Breast epithelium (tissue), 4 donors: ENCODE measurements around the gene ZDHHC6. TPM values are rescaled to one million over a fixed set of nuclear protein-coding genes. Genes with fewer than 3 reads are reported as not detected.
"Not testable (repeated sequence)": the region's sequence is repeated elsewhere in the genome, so short reads cannot be mapped to it uniquely, and the experiment has no call there.

Experiments used
- DNase-seq, 2 donors: peaks; one replicate each; pipeline ENCODE4 v3.0.0-alpha.2; 2019; ENCODE audit warnings: low spot score in 2 of 2
- H3K27ac ChIP-seq, 2 donors: fragments of 200-600 bp; sonication (generic) in 1 of 2; one replicate each; pipeline ENCODE4 v1.5.1; 2016 to 2019; ENCODE audit warnings: mild to moderate bottlenecking in 1 of 2
- H3K27me3 ChIP-seq, 2 donors: fragments of 200-600 bp; sonication (generic) in 1 of 2; one replicate each; pipeline versions ENCODE4 v1.5.1 to v1.6.0; 2017 to 2019; ENCODE audit warnings: control low read depth in 1 of 2, mild to moderate bottlenecking in 1 of 2
- H3K36me3 ChIP-seq: fragments of 200-600 bp; one replicate; pipeline ENCODE4 v1.5.1; 2019
- H3K4me1 ChIP-seq, 2 donors: fragments of 200-600 bp; sonication (generic); one replicate each; pipeline ENCODE4 v1.5.1; 2016 to 2019; ENCODE audit warnings: control low read depth in 1 of 2
- H3K4me3 ChIP-seq, 3 donors: fragments of 200-600 bp; sonication (generic); 1 replicate in 2 of 3; 2 replicates in 1 of 3; pipeline ENCODE4 v1.5.1; 2016 to 2019; ENCODE audit warnings: mild to moderate bottlenecking in 3 of 3, moderate library complexity in 2 of 3
- H3K9me3 ChIP-seq, 2 donors: fragments of 200-600 bp; sonication (generic) in 1 of 2; one replicate each; pipeline ENCODE4 v1.5.1; 2016 to 2019; ENCODE audit warnings: control low read depth in 1 of 2
- POLR2A ChIP-seq: fragments of 450-650 bp; IDR thresholded peaks from one replicate; pipeline ENCODE4 v1.6.1; 2016; ENCODE audit warnings: antibody characterized with exemption, mild to moderate bottlenecking, moderate library complexity
- POLR2AphosphoS5 ChIP-seq, 3 donors: sonication (generic); formaldehyde crosslinking; IDR thresholded peaks; one replicate each; pipeline ENCODE4 v1.6.1; 2017; ENCODE audit warnings: antibody characterized with exemption in 3 of 3
- intact Hi-C: fragments of 100-400 bp; cut with DNase I; formaldehyde crosslinking; loops from one replicate; pipeline ENCODE4 v1.15.1; 2023; ENCODE audit warnings: low total_unique reads
- total RNA-seq, 3 donors: library from RNA; depleted of rRNA; stranded (reverse); fragments of >200 nt; gene quantifications; one replicate each; pipeline ENCODE4 v1.1.0, GENCODE V29; 2016
- TF ChIP-seq, protein P1 (sequence below), 3 donors: fragments of 450-650 bp; IDR thresholded peaks; one replicate each; pipeline ENCODE4 v1.5.1; 2016 to 2017; ENCODE audit warnings: antibody characterized with exemption in 3 of 3, mild to moderate bottlenecking in 3 of 3, moderate library complexity in 3 of 3

ZDHHC6 gene
- total RNA-seq, 3 donors from 2014 or later: 27.4 to 34.5 (median 32.1) TPM

DNA sequence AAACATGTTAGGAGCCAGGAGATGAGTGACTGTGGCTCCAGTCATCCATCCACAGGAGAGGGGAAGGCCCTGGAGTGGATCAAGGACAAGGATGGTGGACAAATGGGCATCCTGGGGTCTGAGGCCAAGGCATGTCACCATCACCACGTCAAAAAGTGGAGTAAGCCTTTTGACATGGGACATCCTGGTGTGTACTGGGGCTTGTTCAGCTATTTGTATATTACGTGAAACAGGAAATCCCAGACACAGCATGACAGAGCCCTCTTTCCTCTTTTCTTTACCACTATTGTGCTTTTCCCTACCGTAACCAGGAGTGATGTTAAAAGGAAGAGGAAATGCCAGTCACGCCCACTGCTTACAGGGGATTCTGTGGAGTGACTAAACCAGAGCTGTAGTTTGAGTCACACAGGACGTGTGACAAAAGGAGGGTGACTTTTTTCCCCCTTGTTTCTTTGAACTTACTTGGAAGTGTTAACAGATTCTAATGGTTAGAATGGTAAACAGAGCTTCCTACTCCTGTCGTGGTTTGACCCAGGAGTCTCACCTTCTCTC is 57.4 kb downstream of the ZDHHC6 start:
- no peaks in the 10 kb centered on the region for H3K9me3 ChIP-seq
- no peaks in the 10 kb centered on the region for H3K4me1 ChIP-seq
- TF ChIP-seq POLR2A: no peak
- TF ChIP-seq, protein P1, sequence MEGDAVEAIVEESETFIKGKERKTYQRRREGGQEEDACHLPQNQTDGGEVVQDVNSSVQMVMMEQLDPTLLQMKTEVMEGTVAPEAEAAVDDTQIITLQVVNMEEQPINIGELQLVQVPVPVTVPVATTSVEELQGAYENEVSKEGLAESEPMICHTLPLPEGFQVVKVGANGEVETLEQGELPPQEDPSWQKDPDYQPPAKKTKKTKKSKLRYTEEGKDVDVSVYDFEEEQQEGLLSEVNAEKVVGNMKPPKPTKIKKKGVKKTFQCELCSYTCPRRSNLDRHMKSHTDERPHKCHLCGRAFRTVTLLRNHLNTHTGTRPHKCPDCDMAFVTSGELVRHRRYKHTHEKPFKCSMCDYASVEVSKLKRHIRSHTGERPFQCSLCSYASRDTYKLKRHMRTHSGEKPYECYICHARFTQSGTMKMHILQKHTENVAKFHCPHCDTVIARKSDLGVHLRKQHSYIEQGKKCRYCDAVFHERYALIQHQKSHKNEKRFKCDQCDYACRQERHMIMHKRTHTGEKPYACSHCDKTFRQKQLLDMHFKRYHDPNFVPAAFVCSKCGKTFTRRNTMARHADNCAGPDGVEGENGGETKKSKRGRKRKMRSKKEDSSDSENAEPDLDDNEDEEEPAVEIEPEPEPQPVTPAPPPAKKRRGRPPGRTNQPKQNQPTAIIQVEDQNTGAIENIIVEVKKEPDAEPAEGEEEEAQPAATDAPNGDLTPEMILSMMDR (IDR thresholded peaks at IDR 0.05): no peak
- no peak for TF ChIP-seq POLR2AphosphoS5 (IDR thresholded peaks at IDR 0.05)
- no peaks in the 10 kb centered on the region for H3K27me3 ChIP-seq
- H3K4me3 ChIP-seq: no peak overlapping the region
- H3K36me3 ChIP-seq: no peaks in the 10 kb centered on the region
- intact Hi-C loops: no loop called here
- DNase-seq: no peak
- peak overlapping the region in 1 of 2 donors; percentile 76 for H3K27ac ChIP-seq

DNA sequence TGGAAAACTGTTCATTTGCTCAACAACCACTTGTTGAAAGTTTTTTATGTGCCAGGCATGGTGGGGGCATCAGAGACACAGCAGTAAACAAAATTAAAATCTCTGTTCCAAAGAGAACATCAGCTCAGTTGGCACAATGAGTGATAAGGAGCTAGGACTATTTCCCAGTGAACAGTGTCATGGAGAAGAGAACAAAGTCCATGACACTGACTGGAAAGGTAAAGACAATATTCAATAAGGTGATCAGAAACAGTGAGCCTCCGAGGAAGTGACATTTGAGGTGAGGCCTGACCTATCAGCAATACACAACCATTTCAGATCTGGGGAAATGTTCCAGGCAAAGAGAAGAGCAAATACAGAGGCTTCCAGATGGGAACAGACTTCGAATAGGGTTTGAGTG is 58.2 kb downstream of the ZDHHC6 start:
- Histone ChIP-seq H3K4me3 (no peak overlapping the region), H3K9me3 (no peaks in the 10 kb centered on the region), H3K27ac (peak overlapping the region in 1 of 2 donors; percentile 25), H3K4me1 (no peaks in the 10 kb centered on the region), H3K27me3 (no peaks in the 10 kb centered on the region), H3K36me3 (no peaks in the 10 kb centered on the region)
- DNase-seq: no peak
- intact Hi-C loops: no loop called here
- TF ChIP-seq, protein P1 (IDR thresholded peaks at IDR 0.05): no peak
- TF ChIP-seq POLR2A (no peak), POLR2AphosphoS5 (IDR thresholded peaks at IDR 0.05) (no peak)

DNA sequence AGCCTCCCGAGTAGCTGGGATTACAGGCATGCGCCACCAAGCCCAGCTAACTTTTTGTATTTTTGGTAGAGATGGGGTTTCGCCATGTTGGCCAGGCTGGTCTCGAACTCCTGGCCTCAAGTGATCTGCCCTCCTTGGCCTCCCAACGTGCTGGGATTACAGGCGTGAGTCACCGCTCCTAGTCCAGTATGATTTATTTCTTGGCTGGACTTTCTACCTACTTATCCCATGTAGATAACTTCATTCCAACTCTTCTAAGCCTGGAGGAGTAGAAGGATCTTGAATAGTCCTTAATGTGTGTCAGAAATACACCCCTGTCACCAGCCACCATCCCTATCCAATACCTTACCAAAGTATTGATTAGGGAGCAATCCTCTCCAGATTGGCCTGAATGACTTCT is 58.7 kb downstream of the ZDHHC6 start:
- intact Hi-C loops: not testable (repeated sequence)

DNA sequence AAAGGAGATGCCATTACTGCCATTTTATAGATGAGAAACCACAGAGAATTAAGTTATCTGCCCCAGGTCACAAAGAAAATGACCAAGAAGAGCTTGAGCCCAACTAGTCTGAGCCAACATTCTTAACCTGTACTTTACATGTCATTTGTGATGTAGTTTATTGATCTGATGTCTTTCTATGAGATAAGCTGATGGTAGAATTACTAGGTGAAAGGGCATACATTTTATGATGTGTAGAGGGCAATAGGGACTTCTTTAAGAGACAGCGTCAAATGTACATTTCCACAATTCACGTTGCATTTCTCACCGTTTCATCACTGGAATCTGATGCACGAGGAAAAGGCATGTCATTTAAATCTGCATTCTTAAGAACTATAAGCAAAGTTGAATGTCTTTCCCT is 61.5 kb downstream of the ZDHHC6 start:
- no peak for DNase-seq
- intact Hi-C loops: no loop called here
- no peaks in the 10 kb centered on the region for H3K9me3 ChIP-seq
- TF ChIP-seq, protein P1 (IDR thresholded peaks at IDR 0.05): no peak
- TF ChIP-seq POLR2AphosphoS5 (IDR thresholded peaks at IDR 0.05): no peak
- TF ChIP-seq POLR2A: no peak
- H3K27me3 ChIP-seq: no peaks in the 10 kb centered on the region
- no peaks in the 10 kb centered on the region for H3K4me1 ChIP-seq
- no peaks in the 10 kb centered on the region for H3K36me3 ChIP-seq
- H3K27ac ChIP-seq: no peak overlapping the region
- no peak overlapping the region for H3K4me3 ChIP-seq

More for the DNA sequence above, 58.7 kb downstream of the ZDHHC6 start:
- H3K27me3 ChIP-seq, H3K4me3 ChIP-seq, H3K27ac ChIP-seq, H3K4me1 ChIP-seq, H3K9me3 ChIP-seq, DNase-seq, H3K36me3 ChIP-seq: not testable (repeated sequence)

DNA sequence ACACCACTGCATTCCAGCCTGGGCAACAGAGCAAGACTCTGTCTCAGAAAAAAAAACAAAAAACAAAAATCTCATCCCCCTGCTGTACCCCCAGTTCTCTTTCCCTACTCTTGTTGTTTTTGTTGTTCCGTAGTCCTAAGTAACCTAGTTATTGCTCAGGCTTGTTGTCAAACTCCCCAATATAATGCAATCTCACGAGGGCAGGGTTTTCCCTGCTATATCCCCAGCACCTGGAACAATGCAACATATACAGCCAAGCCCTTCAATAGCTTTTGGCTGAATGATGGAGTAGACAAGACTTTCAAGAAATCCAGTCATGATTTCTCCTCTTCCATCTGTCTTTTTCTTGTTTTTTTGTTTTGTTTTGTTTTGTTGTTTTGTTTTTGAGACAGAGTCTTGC is 62.6 kb downstream of the ZDHHC6 start:
- DNase-seq: no peak
- TF ChIP-seq POLR2A (no peak), POLR2AphosphoS5 (IDR thresholded peaks at IDR 0.05) (no peak)
- no peaks in the 10 kb centered on the region for H3K9me3 ChIP-seq
- H3K27me3 ChIP-seq: no peaks in the 10 kb centered on the region
- no peak overlapping the region for H3K4me3 ChIP-seq
- H3K36me3 ChIP-seq: no peaks in the 10 kb centered on the region
- H3K4me1 ChIP-seq: no peaks in the 10 kb centered on the region
- H3K27ac ChIP-seq: no peak overlapping the region
- intact Hi-C loops: no loop called here

DNA sequence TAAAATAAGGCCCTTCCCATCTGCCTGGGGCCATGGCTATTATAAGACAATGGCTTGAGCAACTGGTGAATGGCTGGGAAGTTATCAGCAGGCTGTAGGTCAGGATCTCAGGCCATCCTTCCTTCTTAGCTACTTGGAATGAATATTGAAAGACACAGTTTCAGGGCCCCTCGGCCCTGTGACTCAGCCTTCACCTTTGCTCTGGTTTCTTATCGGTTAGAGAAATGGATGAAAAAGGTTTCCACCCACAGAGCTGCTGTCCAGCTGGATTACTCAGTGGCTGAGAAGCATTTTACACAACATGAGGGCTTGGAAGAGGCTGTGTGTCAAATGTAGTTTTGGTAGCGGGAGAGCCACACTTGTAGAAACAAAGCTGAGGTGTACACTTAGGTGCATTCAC is 63.4 kb downstream of the ZDHHC6 start:
- intact Hi-C loops: no loop called here
- H3K27me3 ChIP-seq: no peaks in the 10 kb centered on the region
- H3K9me3 ChIP-seq: no peaks in the 10 kb centered on the region
- no peak overlapping the region for H3K27ac ChIP-seq
- no peak overlapping the region for H3K4me3 ChIP-seq
- DNase-seq: no peak
- H3K36me3 ChIP-seq: no peaks in the 10 kb centered on the region
- TF ChIP-seq, protein P1 (IDR thresholded peaks at IDR 0.05): no peak
- TF ChIP-seq POLR2AphosphoS5 (IDR thresholded peaks at IDR 0.05): no peak
- no peak for TF ChIP-seq POLR2A
- H3K4me1 ChIP-seq: no peaks in the 10 kb centered on the region
